Spleen (tissue), 11 donors: Measurements from ENCODE around the gene HNF4A. TPM values are rescaled to one million over a fixed set of nuclear protein-coding genes. Genes with fewer than 3 reads are reported as not detected.

ENCODE experiments used
- DNase-seq: peaks from one replicate; pipeline ENCODE4 v3.0.0-alpha.2; 2020
- H3K27ac ChIP-seq, 8 donors: fragments of 200-600 bp; sonication (generic) in 7 of 8; 1 replicate in 4 of 8; 2 replicates in 4 of 8; pipeline versions ENCODE4 v1.5.0 to v1.8.0; 2016 to 2021; ENCODE audit warnings: inconsistent platforms in 4 of 8, mild to moderate bottlenecking in 4 of 8, moderate library complexity in 1 of 8
- H3K27me3 ChIP-seq, 7 donors: fragments of 200-600 bp; sonication (generic) in 6 of 7; replicated peaks in 1 of 7; 1 replicate in 4 of 7; 2 replicates in 3 of 7; pipeline versions ENCODE4 v1.5.0 to v1.8.0; 2016 to 2021; ENCODE audit warnings: inconsistent platforms in 3 of 7, mild to moderate bottlenecking in 1 of 7
- H3K36me3 ChIP-seq, 6 donors: fragments of 200-600 bp; sonication (generic) in 5 of 6; 1 replicate in 4 of 6; 2 replicates in 2 of 6; pipeline versions ENCODE4 v1.5.0 to v1.8.0; 2016 to 2021; ENCODE audit warnings: inconsistent platforms in 2 of 6
- H3K4me1 ChIP-seq, 6 donors: fragments of 200-600 bp; sonication (generic) in 5 of 6; 1 replicate in 3 of 6; 2 replicates in 3 of 6; pipeline versions ENCODE4 v1.5.0 to v1.8.0; 2016 to 2021; ENCODE audit warnings: inconsistent platforms in 3 of 6
- H3K4me3 ChIP-seq, 8 donors: fragments of 200-600 bp; sonication (generic) in 7 of 8; 1 replicate in 4 of 8; 2 replicates in 4 of 8; pipeline versions ENCODE4 v1.5.0 to v1.8.0; 2016 to 2021; ENCODE audit warnings: inconsistent platforms in 4 of 8, mild to moderate bottlenecking in 4 of 8, moderate library complexity in 2 of 8
- H3K9me3 ChIP-seq, 8 donors: fragments of 200-600 bp; sonication (generic) in 7 of 8; 1 replicate in 4 of 8; 2 replicates in 4 of 8; pipeline versions ENCODE4 v1.5.0 to v1.8.0; 2016 to 2021; ENCODE audit warnings: inconsistent platforms in 4 of 8
- CTCF ChIP-seq, 11 experiments: fragments of 200-600 bp in 7 of 11; fragments of 450-650 bp in 4 of 11; sonication (generic) in 4 of 11; IDR thresholded peaks in 8 of 11; conservative IDR thresholded peaks in 3 of 11; 1 replicate in 7 of 11; 2 replicates in 4 of 11; pipeline versions ENCODE4 v1.4.0 to v1.8.0; 2016 to 2021; ENCODE audit warnings: antibody characterized with exemption in 11 of 11, inconsistent platforms in 4 of 11, mild to moderate bottlenecking in 1 of 11
- POLR2A ChIP-seq, 3 donors: fragments of 450-650 bp; IDR thresholded peaks; one replicate each; pipeline ENCODE4 v1.5.1; 2017; ENCODE audit warnings: antibody characterized with exemption in 3 of 3, mild to moderate bottlenecking in 1 of 3
- POLR2AphosphoS5 ChIP-seq, 3 donors: sonication (generic); formaldehyde crosslinking; IDR thresholded peaks; one replicate each; pipeline ENCODE4 v1.5.1; 2017; ENCODE audit warnings: antibody characterized with exemption in 3 of 3
- WGBS, 5 donors: extraction: QIAGEN DNeasy Blood & Tissue Kit in 3 of 5; methylation state at CpG; one replicate each; pipeline versions ENCODE4 v1.1.5 to v1.1.7; 2013 to 2018; 5-methylcytosine and 5-hydroxymethylcytosine counted together
- intact Hi-C: fragments of 100-400 bp; cut with DNase I; formaldehyde crosslinking; loops from one replicate; pipeline ENCODE4 v1.15.0; 2023; ENCODE audit warnings: low total_unique reads
- polyA plus RNA-seq, 3 donors: library from polyadenylated mRNA; stranded (reverse); fragments of 200-250 nt; gene quantifications; one replicate each; pipeline ENCODE4 v1.2.1, GENCODE V29; 2013
- total RNA-seq, 7 donors: library from RNA; depleted of rRNA in 3 of 7; stranded (reverse); fragments of >200 nt in 3 of 7; fragmentation: NEBNext Ultra II Directional in 4 of 7; extraction: Animal tissue kit (Norgen Biotek cat#: 25700) in 4 of 7; gene quantifications; one replicate each; pipeline versions ENCODE4 v1.1.0 to v1.2.1, GENCODE V29; 2016 to 2021
- donor health status: healthy with polysubstance abuse.
- donor health status: DM: no; HTN: no; CAD: no; lungs with moderate emphysema.
- donor health status: DM: no; HTN: no; CAD: no.
- donor health status: Bipolar disorder and iron deficiency.
- donor health status: healthy.
- donor health status: DM: no; HTN: no; CAD: no.
- donor health status: DM: yes; HTN: yes; CAD: no.

HNF4A gene
- total and polyA plus RNA-seq, 10 donors, result 0.03 TPM; not detected in 9

DNA sequence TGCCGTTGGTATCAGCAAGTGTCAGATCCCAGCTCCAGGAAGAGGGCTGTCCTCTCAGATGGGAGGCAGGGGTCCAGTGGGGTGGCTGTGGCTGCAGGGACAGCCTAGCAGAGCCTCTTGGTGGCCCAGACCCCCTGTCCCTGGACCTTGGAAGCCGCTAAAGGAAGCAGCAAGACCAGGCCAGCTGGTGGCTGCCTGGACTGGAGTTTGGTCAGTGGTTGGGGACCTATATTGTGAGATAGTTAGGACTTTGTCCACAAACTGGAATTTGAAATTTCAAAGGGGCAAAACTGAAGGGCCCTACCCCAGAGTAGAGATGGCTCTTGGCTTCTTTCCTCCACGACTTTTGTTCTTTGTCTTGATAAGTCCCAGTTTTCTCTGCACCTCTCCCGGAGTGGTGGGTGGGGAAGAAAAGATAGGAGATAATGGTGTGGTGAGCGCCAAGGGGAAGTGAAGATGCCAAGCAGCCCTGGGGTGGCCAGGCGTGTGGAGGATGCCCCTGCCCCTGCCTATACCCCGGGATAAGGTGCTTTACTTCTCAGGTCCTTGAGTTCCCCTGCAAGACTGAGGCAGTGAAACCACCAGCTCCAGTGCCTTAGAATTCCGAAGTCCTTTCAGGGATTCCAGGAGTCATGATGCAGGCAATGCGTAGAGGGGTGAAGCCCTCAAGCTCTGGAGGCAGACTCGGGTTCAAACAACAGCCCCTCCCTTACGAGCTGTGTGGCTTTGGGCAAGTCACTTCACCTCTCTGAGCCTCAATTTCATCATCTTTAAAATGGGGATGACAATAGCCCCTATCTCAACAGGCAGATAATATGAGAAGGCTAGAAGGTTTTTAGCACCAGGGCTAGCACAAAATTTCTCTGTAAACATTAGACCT lies 40.2 kb downstream of the HNF4A start:
- Histone ChIP-seq H3K4me3 (no peak overlapping the region), H3K27me3 (peaks cover 0 to 29% (median 0%) of the 10 kb centered on the region in 7 donors), H3K36me3 (no peaks in the 10 kb centered on the region), H3K4me1 (no peaks in the 10 kb centered on the region), H3K9me3 (no peaks in the 10 kb centered on the region), H3K27ac (no peak overlapping the region)
- TF ChIP-seq POLR2A (IDR thresholded peaks at IDR 0.05), result no peak
- no peak for TF ChIP-seq CTCF (IDR thresholded peaks at IDR 0.05 in 8 of 11, conservative IDR thresholded peaks at IDR 0.05 in 3 of 11)
- no peak for TF ChIP-seq POLR2AphosphoS5 (IDR thresholded peaks at IDR 0.05)
- intact Hi-C loops, result no loop called here
- 62 to 76% (median 66%) methylated on average over 10 to 11 of the region's 11 CpGs for WGBS, 5 donors
- DNase-seq, result no peak

DNA sequence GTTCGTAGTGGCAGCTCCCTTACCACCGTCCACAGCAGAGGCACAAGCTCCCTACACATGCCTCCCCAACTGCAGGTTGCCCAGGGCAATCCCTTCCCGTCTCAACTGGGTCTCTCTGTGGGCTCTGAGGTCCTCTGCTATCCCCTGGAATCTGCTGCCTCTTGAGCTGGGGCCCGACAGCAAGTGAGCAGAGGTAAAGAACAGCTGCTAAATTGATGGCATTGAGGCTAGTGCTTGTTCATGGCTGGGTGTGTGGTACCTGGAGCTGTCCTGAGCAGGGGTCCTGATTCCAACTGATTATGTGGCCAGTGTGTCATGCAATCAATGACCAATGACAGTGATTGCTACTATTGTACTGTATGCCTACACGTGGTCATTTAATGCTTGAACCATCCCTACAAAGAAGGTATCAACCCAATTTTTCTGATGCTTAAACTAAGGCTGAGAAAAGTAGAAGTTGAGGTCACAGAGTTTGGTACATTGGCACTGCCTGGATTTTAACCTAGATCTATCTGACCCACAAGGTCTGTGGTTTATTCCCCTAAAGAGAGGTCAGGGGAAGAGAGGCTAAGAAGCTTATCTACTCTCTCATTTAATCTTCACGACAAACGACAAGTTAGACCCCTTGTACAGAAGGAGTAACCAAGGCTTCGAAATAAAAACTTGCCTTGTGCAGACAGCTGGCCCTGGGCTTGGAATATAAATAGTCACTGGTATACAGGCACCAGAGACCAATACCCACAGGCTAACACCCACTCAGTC lies 41.1 kb downstream of the HNF4A start:
- no peak for DNase-seq
- Histone ChIP-seq H3K4me3 (no peak overlapping the region), H3K9me3 (no peaks in the 10 kb centered on the region), H3K27me3 (peaks cover 0 to 33% (median 0%) of the 10 kb centered on the region in 7 donors), H3K27ac (no peak overlapping the region), H3K36me3 (no peaks in the 10 kb centered on the region), H3K4me1 (no peaks in the 10 kb centered on the region)
- intact Hi-C loops, result no loop called here
- WGBS, 5 donors, result 56 to 72% (median 62%) methylated on average over 7 to 8 of the region's 8 CpGs
- TF ChIP-seq POLR2A (IDR thresholded peaks at IDR 0.05) (no peak), CTCF (IDR thresholded peaks at IDR 0.05 in 8 of 11, conservative IDR thresholded peaks at IDR 0.05 in 3 of 11) (no peak), POLR2AphosphoS5 (IDR thresholded peaks at IDR 0.05) (no peak)

GRCh38 chr20:44398335-44398734 lies 42.8 kb downstream of the HNF4A start:
- H3K4me3 ChIP-seq, result no peak overlapping the region
- DNase-seq, result no peak
- intact Hi-C loops, result no loop called here
- no peak overlapping the region for H3K27ac ChIP-seq
- H3K36me3 ChIP-seq, result no peaks in the 10 kb centered on the region
- peaks cover 0 to 36% (median 0%) of the 10 kb centered on the region in 7 donors for H3K27me3 ChIP-seq
- H3K9me3 ChIP-seq, result no peaks in the 10 kb centered on the region
- 72 to 85% (median 82%) methylated on average over 2 of the region's 2 CpGs for WGBS, 5 donors
- TF ChIP-seq POLR2AphosphoS5 (IDR thresholded peaks at IDR 0.05) (no peak), CTCF (IDR thresholded peaks at IDR 0.05 in 8 of 11, conservative IDR thresholded peaks at IDR 0.05 in 3 of 11) (no peak), POLR2A (IDR thresholded peaks at IDR 0.05) (no peak)
- no peaks in the 10 kb centered on the region for H3K4me1 ChIP-seq

DNA sequence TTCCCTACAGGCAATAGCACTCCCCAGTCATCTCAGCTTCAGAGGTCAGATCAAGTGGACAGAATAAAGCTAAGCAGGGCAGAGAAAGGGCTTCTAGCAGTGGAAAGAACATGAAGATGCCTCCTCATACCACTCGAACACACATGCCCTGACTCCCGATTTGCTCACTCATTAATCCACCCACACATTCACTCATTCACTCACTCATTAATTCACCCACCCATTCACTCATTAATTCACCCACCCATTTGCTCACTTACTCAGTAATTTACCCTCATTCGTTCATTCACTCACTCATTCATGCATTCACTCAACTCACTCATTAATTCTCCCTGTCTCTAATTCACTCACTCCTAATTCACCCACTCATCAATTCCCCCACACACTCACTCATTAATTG lies 43.9 kb downstream of the HNF4A start:
- Histone ChIP-seq H3K4me1 (no peaks in the 10 kb centered on the region), H3K27ac (no peak overlapping the region), H3K27me3 (peaks cover 0 to 36% (median 0%) of the 10 kb centered on the region in 7 donors), H3K36me3 (no peaks in the 10 kb centered on the region), H3K9me3 (no peaks in the 10 kb centered on the region), H3K4me3 (no peak overlapping the region)
- TF ChIP-seq CTCF (IDR thresholded peaks at IDR 0.05 in 8 of 11, conservative IDR thresholded peaks at IDR 0.05 in 3 of 11) (no peak), POLR2AphosphoS5 (IDR thresholded peaks at IDR 0.05) (no peak), POLR2A (IDR thresholded peaks at IDR 0.05) (no peak)
- intact Hi-C loops, result no loop called here
- WGBS, 5 donors, result 62 to 79% (median 70%) methylated on average over 3 of the region's 3 CpGs
- DNase-seq, result no peak
